GM21390 (cell line): Measurements from ENCODE around the gene APOM.
A peak's percentile ranks its signal among the peaks of the same experiment; 100 is the strongest.

Experiments
- ATAC-seq: cut with Tn5 transposase; IDR thresholded peaks from one replicate; pipeline ENCODE4 v1.9.1; 2021; ENCODE audit not compliant: unreplicated experiment

The APOM gene

GRCh38 chr6:31630177-31630934 lies 25.3 kb upstream of the APOM start:
- ATAC-seq, result no peak

- no peak for ATAC-seq
Measured at GRCh38 chr6:31631209-31631608, 24.5 kb upstream of the APOM start.

- no peak for ATAC-seq
Measured at GRCh38 chr6:31631681-31632278, 23.9 kb upstream of the APOM start.

GRCh38 chr6:31632279-31632946 lies 23.3 kb upstream of the APOM start:
- ATAC-seq, result no peak

GRCh38 chr6:31633447-31633846 lies 22.2 kb upstream of the APOM start:
- ATAC-seq, result no peak

- ATAC-seq, result no peak
Measured at GRCh38 chr6:31634131-31634530, 21.6 kb upstream of the APOM start.

- ATAC-seq, result no peak
Measured at GRCh38 chr6:31634969-31635575, 20.6 kb upstream of the APOM start.

GRCh38 chr6:31636698-31637596 lies 18.7 kb upstream of the APOM start:
- no peak for ATAC-seq

GRCh38 chr6:31639043-31639442 lies 16.7 kb upstream of the APOM start:
- ATAC-seq, result no peak

GRCh38 chr6:31639449-31639861 lies 16.2 kb upstream of the APOM start:
- ATAC-seq, result no peak

GRCh38 chr6:31640612-31641011 lies 15.1 kb upstream of the APOM start:
- no peak for ATAC-seq

- no peak for ATAC-seq
Measured at GRCh38 chr6:31641370-31641769, 14.3 kb upstream of the APOM start.

- ATAC-seq, result no peak
Measured at GRCh38 chr6:31642798-31643570, 12.7 kb upstream of the APOM start.

GRCh38 chr6:31643818-31644454 lies 11.8 kb upstream of the APOM start:
- no peak for ATAC-seq

- ATAC-seq, result no peak
Measured at GRCh38 chr6:31645325-31645724, 10.4 kb upstream of the APOM start.

- ATAC-seq, result peak; percentile 34
Measured at GRCh38 chr6:31651602-31652191, 4.0 kb upstream of the APOM start.

- peak; percentile 41 for ATAC-seq
Measured at GRCh38 chr6:31652925-31653724, 2.6 kb upstream of the APOM start.

GRCh38 chr6:31654574-31655348 lies 933 bp upstream of the APOM start:
- ATAC-seq, result no peak
